Psoas muscle (tissue), 8 donors: Measurements from ENCODE around the gene ANXA4. TPM values are rescaled to one million over a fixed set of nuclear protein-coding genes. Genes with fewer than 3 reads are reported as not detected.

Experiments used
- ATAC-seq, 4 donors: fragments of 200-7000 bp; cut with Tn5 transposase; one replicate each; pipeline ENCODE4 v1.9.1; 2020; ENCODE audit warnings: moderate library complexity in 3 of 4, mild to moderate bottlenecking in 2 of 4
- DNase-seq, 2 donors: peaks; one replicate each; pipeline ENCODE4 v3.0.0-alpha.2; 2020
- H3K27ac ChIP-seq: fragments of 200-600 bp; one replicate; pipeline ENCODE4 v1.8.0; 2022
- H3K27me3 ChIP-seq, 3 donors: fragments of 200-600 bp in 1 of 3; one replicate each; pipeline versions ENCODE4 v1.6.1 to v1.8.0; 2013 to 2022; ENCODE audit warnings: low read length in 2 of 3, mild to moderate bottlenecking in 2 of 3, moderate library complexity in 1 of 3; ENCODE audit not compliant: insufficient read depth in 3 of 3
- H3K36me3 ChIP-seq, 2 donors: fragments of 200-600 bp in 1 of 2; one replicate each; pipeline versions ENCODE4 v1.6.1 to v1.8.0; 2013 to 2022; ENCODE audit warnings: low read depth in 1 of 2, mild to moderate bottlenecking in 1 of 2, moderate library complexity in 1 of 2; ENCODE audit not compliant: insufficient read depth in 1 of 2
- H3K4me1 ChIP-seq: fragments of 200-600 bp; one replicate; pipeline ENCODE4 v1.8.0; 2022
- H3K4me3 ChIP-seq: fragments of 200-600 bp; one replicate; pipeline ENCODE4 v1.8.0; 2022; ENCODE audit warnings: mild to moderate bottlenecking
- H3K9me3 ChIP-seq: fragments of 200-600 bp; one replicate; pipeline ENCODE4 v1.8.0; 2022
- CTCF ChIP-seq: fragments of 200-600 bp; IDR thresholded peaks from one replicate; pipeline ENCODE4 v1.8.0; 2022; ENCODE audit warnings: antibody characterized with exemption
- WGBS, 3 donors: extraction: QIAGEN DNeasy Blood & Tissue Kit; methylation state at CpG; one replicate each; pipeline versions ENCODE4 v1.1.6 to v1.1.7; 2013; 5-methylcytosine and 5-hydroxymethylcytosine counted together
- intact Hi-C, 2 donors: fragments of 100-400 bp; cut with DNase I; formaldehyde crosslinking; loops; one replicate each; pipeline versions ENCODE4 v1.11.0 to v1.14.2; 2022
- polyA plus RNA-seq, 3 donors: library from polyadenylated mRNA; stranded (reverse); fragments of 200-250 nt; gene quantifications; one replicate each; pipeline ENCODE4 v1.2.3, GENCODE V29; 2013
- total RNA-seq, 4 donors: library from RNA; stranded (reverse); fragmentation: NEBNext Ultra II Directional in 2 of 4; extraction: Animal tissue kit (Norgen Biotek cat#: 25700) in 2 of 4; gene quantifications; one replicate each; pipeline versions ENCODE4 v1.2.1 to v1.2.4, GENCODE V29; 2021 to 2023
- donor health status: healthy with polysubstance abuse.
- donor health status: DM: no; HTN: no; CAD: no; lungs with moderate emphysema.
- donor health status: Bipolar disorder and iron deficiency.
- donor health status: healthy.
- donor health status: DM: yes; HTN: yes; CAD: no.
- donor health status: DM: no; HTN: no; CAD: no.
- donor health status: DM: no; HTN: no; CAD: no.
- donor health status: DM: yes; HTN: yes; CAD: no.

Gene ANXA4
- total and polyA plus RNA-seq, 7 donors: 13.2 to 29.0 (median 19.4) TPM

GRCh38 chr2:69717861-69718273 is 24.1 kb upstream of the ANXA4 start:
- no peak for TF ChIP-seq CTCF
- Histone ChIP-seq H3K4me1 (peaks cover 3% of the 10 kb centered on the region), H3K27me3 (no peaks in the 10 kb centered on the region), H3K27ac (no peak overlapping the region), H3K4me3 (no peak overlapping the region), H3K36me3 (no peaks in the 10 kb centered on the region), H3K9me3 (no peaks in the 10 kb centered on the region)
- intact Hi-C loops: loop anchor here in 1 of 2 donors (10.0 kb wide), 1 partner anchor 343 kb away; no protein-coding TSS in a partner anchor
- ATAC-seq (no peak), DNase-seq (no peak)
- 65 to 78% (median 75%) methylated on average over 2 of the region's 2 CpGs for WGBS, 3 donors

DNA sequence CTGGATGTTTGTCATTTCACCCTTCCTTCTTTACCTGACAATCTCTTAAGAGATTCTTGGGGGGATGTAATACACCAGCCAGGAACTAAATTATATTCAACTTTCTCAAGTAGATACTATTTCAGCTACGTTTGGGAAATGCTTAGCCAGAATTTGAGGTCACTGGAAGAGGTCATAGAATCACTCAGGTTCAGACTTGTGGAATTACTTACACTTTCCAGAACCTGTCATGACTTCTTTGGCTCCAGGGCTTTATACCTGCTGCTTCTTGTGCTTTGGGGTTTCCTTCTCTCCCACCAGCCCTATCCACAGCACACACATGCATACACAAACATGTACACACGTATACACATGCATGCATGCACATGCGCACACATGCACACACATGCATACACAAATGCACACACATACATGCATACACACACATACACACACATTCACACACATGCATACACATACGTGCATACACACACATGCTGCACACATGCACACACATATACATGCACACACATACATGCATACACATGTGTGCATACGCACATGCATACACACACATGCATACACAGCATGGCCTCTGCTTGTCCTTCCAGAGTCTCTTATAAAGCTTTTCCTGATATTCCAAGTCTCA is 23.5 kb upstream of the ANXA4 start:
- no peak for ATAC-seq
- Histone ChIP-seq H3K27ac (no peak overlapping the region), H3K27me3 (no peaks in the 10 kb centered on the region), H3K36me3 (no peaks in the 10 kb centered on the region), H3K9me3 (no peaks in the 10 kb centered on the region), H3K4me3 (no peak overlapping the region), H3K4me1 (peaks cover 3% of the 10 kb centered on the region)
- intact Hi-C loops: loop anchor here in 1 of 2 donors (10.0 kb wide), 1 partner anchor 344 kb away; no protein-coding TSS in a partner anchor
- no peak for DNase-seq
- no peak for TF ChIP-seq CTCF
- WGBS, 3 donors: 78 to 83% (median 79%) methylated on average over 5 of the region's 5 CpGs

DNA sequence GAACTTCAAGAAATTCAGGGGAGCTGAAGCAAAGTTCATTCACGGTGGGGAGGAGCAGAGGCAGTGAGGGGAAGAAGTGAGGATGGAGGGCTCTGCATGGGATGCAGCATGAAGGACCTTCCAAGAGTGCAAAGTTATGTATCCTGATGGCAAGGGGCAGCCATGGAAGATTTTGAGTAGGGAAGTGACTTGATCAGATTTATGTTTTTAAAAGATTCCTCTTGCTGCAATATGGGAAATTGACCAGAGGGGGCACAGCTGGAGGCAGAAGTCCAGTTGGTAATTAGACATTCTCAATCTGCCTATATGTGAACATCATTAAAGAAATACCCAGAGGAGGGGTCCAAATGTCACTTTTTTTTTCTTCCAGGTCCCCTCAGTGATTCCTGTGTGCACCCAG is 21.5 kb upstream of the ANXA4 start:
- no peak for TF ChIP-seq CTCF
- intact Hi-C loops: no loop called here
- Histone ChIP-seq H3K4me3 (no peak overlapping the region), H3K9me3 (no peaks in the 10 kb centered on the region), H3K27ac (no peak overlapping the region), H3K36me3 (no peaks in the 10 kb centered on the region), H3K4me1 (no peaks in the 10 kb centered on the region), H3K27me3 (no peaks in the 10 kb centered on the region)
- WGBS, 3 donors: 56 to 66% (median 65%) methylated on average over 1 of the region's 1 CpG
- DNase-seq: no peak
- no peak for ATAC-seq

DNA sequence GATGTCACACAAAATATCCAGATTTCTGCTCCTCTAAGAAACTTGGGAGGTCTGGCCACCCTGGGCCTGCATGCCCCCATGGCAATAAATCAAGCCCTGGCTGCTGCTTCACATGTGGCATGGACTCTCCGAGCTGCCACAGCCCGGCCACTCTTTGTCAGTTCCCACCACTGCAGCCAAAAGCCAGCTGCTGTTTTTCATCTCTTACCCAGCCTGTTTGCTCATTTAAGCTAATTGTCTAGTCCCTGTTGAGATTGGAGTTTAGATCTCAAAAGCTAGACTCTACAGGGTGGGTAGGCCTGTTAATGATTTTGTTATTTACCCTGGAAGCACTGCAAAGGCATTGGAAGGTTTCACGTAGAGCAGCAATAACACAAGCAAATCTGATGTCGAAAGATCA is 20.9 kb upstream of the ANXA4 start:
- H3K36me3 ChIP-seq: no peaks in the 10 kb centered on the region
- no peak for TF ChIP-seq CTCF
- H3K4me3 ChIP-seq: no peak overlapping the region
- 63 to 73% (median 68%) methylated on average over 4 of the region's 4 CpGs for WGBS, 3 donors
- intact Hi-C loops: no loop called here
- no peaks in the 10 kb centered on the region for H3K9me3 ChIP-seq
- no peaks in the 10 kb centered on the region for H3K4me1 ChIP-seq
- no peaks in the 10 kb centered on the region for H3K27me3 ChIP-seq
- no peak overlapping the region for H3K27ac ChIP-seq
- ATAC-seq (no peak), DNase-seq (no peak)

DNA sequence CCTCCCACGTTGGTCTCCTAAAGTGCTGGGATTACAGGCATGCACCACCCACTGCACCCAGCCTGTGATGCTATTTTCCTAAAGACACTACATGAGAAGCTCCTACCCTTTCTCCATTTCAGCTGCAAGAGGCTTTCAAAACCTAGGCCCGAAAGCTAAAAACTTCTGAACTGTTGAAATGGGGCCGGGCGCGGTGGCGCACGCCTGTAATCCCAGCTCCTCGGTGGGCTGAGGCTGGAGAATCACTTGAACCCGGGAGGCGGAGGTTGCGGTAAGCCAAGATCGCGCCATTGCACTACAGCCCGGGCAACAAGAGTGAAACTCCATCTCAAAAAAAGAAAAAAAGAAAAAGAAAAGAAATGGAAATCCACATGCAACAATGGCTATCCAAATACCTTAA is 18.1 kb upstream of the ANXA4 start:
- Histone ChIP-seq H3K27me3 (no peaks in the 10 kb centered on the region), H3K36me3 (no peaks in the 10 kb centered on the region), H3K4me3 (no peak overlapping the region), H3K27ac (no peak overlapping the region), H3K4me1 (no peaks in the 10 kb centered on the region), H3K9me3 (no peaks in the 10 kb centered on the region)
- ATAC-seq (no peak), DNase-seq (no peak)
- WGBS, 3 donors: 90 to 92% (median 91%) methylated on average over 14 of the region's 14 CpGs
- no peak for TF ChIP-seq CTCF
- intact Hi-C loops: loop anchor here in 1 of 2 donors (2.0 kb wide), 1 partner anchor 93 kb away; no protein-coding TSS in a partner anchor
